Kidney (tissue), 14 donors: ENCODE measurements around the gene CDC5L. TPM values are rescaled to one million over a fixed set of nuclear protein-coding genes. Genes with fewer than 3 reads are reported as not detected.
"Not testable (repeated sequence)": the region's sequence is repeated elsewhere in the genome, so short reads cannot be mapped to it uniquely, and the experiment has no call there.

Experiments
- DNase-seq, 5 donors: peaks; one replicate each; pipeline ENCODE4 v3.0.0-alpha.2; 2013 to 2020
- FAIRE-seq: peaks from 2 replicates; lab custom pipeline; 2012; peaks lifted over from hg19 to GRCh38; lab: Jason Lieb, UNC
- H3K27ac ChIP-seq, 2 donors: one replicate each; pipeline ENCODE4 v1.7.0; 2013; ENCODE audit warnings: low read depth in 2 of 2, low read length in 2 of 2, inconsistent platforms in 1 of 2
- H3K27me3 ChIP-seq: one replicate; pipeline ENCODE4 v1.7.1; 2013; ENCODE audit warnings: low read length, inconsistent platforms; ENCODE audit not compliant: control insufficient read depth, insufficient read depth
- H3K36me3 ChIP-seq, 3 donors: one replicate each; pipeline versions ENCODE4 v1.7.0 to v1.7.1; 2013; ENCODE audit warnings: low read length in 3 of 3, control low read depth in 1 of 3, inconsistent platforms in 1 of 3; ENCODE audit not compliant: insufficient read depth in 3 of 3, control insufficient read depth in 2 of 3
- H3K4me1 ChIP-seq, 3 donors: one replicate each; pipeline versions ENCODE4 v1.7.0 to v1.7.1; 2013; ENCODE audit warnings: low read length in 3 of 3, inconsistent platforms in 1 of 3, low read depth in 1 of 3; ENCODE audit not compliant: control insufficient read depth in 2 of 3, insufficient read depth in 2 of 3
- H3K4me3 ChIP-seq, 3 donors: one replicate each; pipeline versions ENCODE4 v1.7.0 to v1.8.1; 2013; ENCODE audit warnings: low read length in 3 of 3, control low read depth in 1 of 3, inconsistent platforms in 1 of 3
- H3K9ac ChIP-seq, 3 donors: one replicate each; pipeline versions ENCODE4 v1.7.0 to v1.7.1; 2013; ENCODE audit warnings: low read length in 3 of 3, control low read depth in 1 of 3, inconsistent platforms in 1 of 3
- H3K9me3 ChIP-seq, 3 donors: one replicate each; pipeline versions ENCODE4 v1.7.0 to v1.7.1; 2013; ENCODE audit warnings: low read length in 3 of 3, control low read depth in 1 of 3, inconsistent platforms in 1 of 3; ENCODE audit not compliant: control insufficient read depth in 2 of 3, insufficient read depth in 1 of 3
- CTCF ChIP-seq: IDR thresholded peaks from 3 replicates; pipeline ENCODE4 v1.5.1; 2012; ENCODE audit warnings: mild to moderate bottlenecking, moderate library complexity, borderline replicate concordance; ENCODE audit not compliant: insufficient read depth; ENCODE audit errors: extremely low read depth
- intact Hi-C: fragments of 100-400 bp; cut with DNase I; formaldehyde crosslinking; loops from one replicate; pipeline ENCODE4 v1.11.1; 2022
- polyA plus RNA-seq: library from polyadenylated mRNA; stranded (reverse); fragments of 350-450 nt; fragmentation: Illumina TruSeq; extraction: RNeasy Lipid Tissue Mini Kit (QIAGEN cat#74804); gene quantifications from one replicate; pipeline ENCODE4 v1.2.3, GENCODE V29; 2014; ENCODE audit warnings: low read depth, low replicate concordance; ENCODE audit not compliant: insufficient read depth
- total RNA-seq: library from RNA; stranded (reverse); fragmentation: NEBNext Ultra II Directional; extraction: Animal tissue kit (Norgen Biotek cat#: 25700); gene quantifications from one replicate; pipeline ENCODE4 v1.2.1, GENCODE V29; 2021
- donor health status: control.
- donor health status: control.
- donor health status: control.
- donor health status: control.
- donor health status: control.
- donor health status: DM: yes; HTN: yes; CAD: no.
- donor health status: Normal renal cell carcinoma (clear cell type).

The CDC5L gene
- total and polyA plus RNA-seq, 2 donors from 2014 or later, result 7.6 to 17.6 TPM

GRCh38 chr6:44342052-44342451, 45.5 kb upstream of the CDC5L start:
- Histone ChIP-seq H3K27me3 (no peaks in the 10 kb centered on the region), H3K4me1 (no peaks in the 10 kb centered on the region), H3K9ac (no peak overlapping the region), H3K4me3 (no peak overlapping the region), H3K9me3 (no peaks in the 10 kb centered on the region), H3K36me3 (no peaks in the 10 kb centered on the region), H3K27ac (no peak overlapping the region)
- no peak for FAIRE-seq
- TF ChIP-seq CTCF, result no peak
- DNase-seq, result no peak
- intact Hi-C loops, result no loop called here

GRCh38 chr6:44342489-44342888, 45.0 kb upstream of the CDC5L start, which contains the start of gene SPATS1:
Gene SPATS1, plus strand, starts transcription at chr6:44342650. Its CDS starts 446 bp downstream, at chr6:44343096.
- TF ChIP-seq CTCF, result no peak
- H3K9ac ChIP-seq, result no peak within 1 kb of the TSS
- no peaks in the 10 kb centered on the region for H3K4me1 ChIP-seq
- H3K4me3 ChIP-seq, result no peak within 1 kb of the TSS
- no peaks in the 10 kb centered on the region for H3K9me3 ChIP-seq
- DNase-seq, result peak in 4 of 5 donors; percentile 57 to 75 (median 63)
- H3K36me3 ChIP-seq, result no peaks in the 10 kb centered on the region
- no peaks in the 10 kb centered on the region for H3K27me3 ChIP-seq
- no peak within 1 kb of the TSS for H3K27ac ChIP-seq
- intact Hi-C loops, result no loop called here
- no peak for FAIRE-seq

- H3K9ac ChIP-seq, H3K36me3 ChIP-seq, H3K9me3 ChIP-seq, H3K4me3 ChIP-seq, H3K27ac ChIP-seq, intact Hi-C loops, H3K4me1 ChIP-seq, H3K27me3 ChIP-seq, FAIRE-seq, DNase-seq: not testable (repeated sequence)
These were observed 40.7 kb upstream of the CDC5L start for GRCh38 chr6:44346818-44347217.

GRCh38 chr6:44349904-44350649, 37.4 kb upstream of the CDC5L start:
- no peak for DNase-seq
- Histone ChIP-seq H3K9ac (no peak overlapping the region), H3K4me3 (no peak overlapping the region), H3K27me3 (no peaks in the 10 kb centered on the region), H3K4me1 (no peaks in the 10 kb centered on the region), H3K27ac (no peak overlapping the region), H3K36me3 (no peaks in the 10 kb centered on the region), H3K9me3 (no peaks in the 10 kb centered on the region)
- FAIRE-seq, result no peak
- TF ChIP-seq CTCF, result no peak
- intact Hi-C loops, result no loop called here

- FAIRE-seq, intact Hi-C loops: not testable (repeated sequence)
These were observed 36.9 kb upstream of the CDC5L start for GRCh38 chr6:44350650-44350994.

More at GRCh38 chr6:44350650-44350994, 36.9 kb upstream of the CDC5L start:
- DNase-seq, H3K27me3 ChIP-seq, H3K4me3 ChIP-seq, H3K9ac ChIP-seq, H3K27ac ChIP-seq, H3K9me3 ChIP-seq, H3K36me3 ChIP-seq, H3K4me1 ChIP-seq: not testable (repeated sequence)
